Thyroid gland (tissue), 4 donors: Measurements from ENCODE around the gene PDIA4. TPM values are rescaled to one million over a fixed set of nuclear protein-coding genes. Genes with fewer than 3 reads are reported as not detected.
"Not testable (repeated sequence)": the region's sequence is repeated elsewhere in the genome, so short reads cannot be mapped to it uniquely, and the experiment has no call there.

Source experiments
- DNase-seq, 2 donors: peaks; one replicate each; pipeline ENCODE4 v3.0.0-alpha.2; 2019
- H3K27ac ChIP-seq, 3 donors: fragments of 200-600 bp; sonication (generic); 1 replicate in 2 of 3; 2 replicates in 1 of 3; pipeline ENCODE4 v1.5.1; 2016 to 2019; ENCODE audit warnings: mild to moderate bottlenecking in 1 of 3, moderate library complexity in 1 of 3
- H3K27me3 ChIP-seq: fragments of 200-600 bp; sonication (generic); one replicate; pipeline ENCODE4 v1.5.1; 2019
- H3K36me3 ChIP-seq, 2 donors: fragments of 200-600 bp; sonication (generic); one replicate each; pipeline ENCODE4 v1.5.1; 2016 to 2019
- H3K4me1 ChIP-seq, 2 donors: fragments of 200-600 bp; sonication (generic); one replicate each; pipeline ENCODE4 v1.5.1; 2017 to 2019
- H3K4me3 ChIP-seq, 3 donors: fragments of 200-600 bp; sonication (generic); replicated peaks in 1 of 3; 1 replicate in 2 of 3; 2 replicates in 1 of 3; pipeline ENCODE4 v1.5.1; 2016; ENCODE audit warnings: mild to moderate bottlenecking in 1 of 3
- H3K9me3 ChIP-seq: fragments of 200-600 bp; sonication (generic); one replicate; pipeline ENCODE4 v1.5.1; 2017
- CTCF ChIP-seq, 6 experiments: fragments of 200-600 bp in 3 of 6; fragments of 450-650 bp in 3 of 6; sonication (generic) in 3 of 6; IDR thresholded peaks; one replicate each; pipeline ENCODE4 v1.5.1; 2016 to 2019; ENCODE audit warnings: antibody characterized with exemption in 6 of 6, mild to moderate bottlenecking in 2 of 6, inconsistent platforms in 1 of 6, moderate library complexity in 1 of 6
- POLR2A ChIP-seq, 2 donors: fragments of 450-650 bp; IDR thresholded peaks; one replicate each; pipeline ENCODE4 v1.6.1; 2017; ENCODE audit warnings: antibody characterized with exemption in 2 of 2, mild to moderate bottlenecking in 2 of 2, moderate library complexity in 1 of 2
- WGBS, 2 donors: methylation state at CpG; one replicate each; pipeline ENCODE4 v1.1.5; 2017; 5-methylcytosine and 5-hydroxymethylcytosine counted together
- intact Hi-C: fragments of 100-400 bp; cut with DNase I; formaldehyde crosslinking; loops from one replicate; pipeline ENCODE4 v1.15.1; 2023
- total RNA-seq, 4 donors: library from RNA; depleted of rRNA; stranded (reverse); fragments of >200 nt; gene quantifications; one replicate each; pipeline ENCODE4 v1.2.3, GENCODE V29; 2016

PDIA4 gene
- total RNA-seq, 4 donors from 2014 or later = 172 to 749 (median 498) TPM

- Histone ChIP-seq H3K4me3 (no peak overlapping the region), H3K4me1 (peaks cover 0 to 7% of the 10 kb centered on the region in 2 donors), H3K9me3 (no peaks in the 10 kb centered on the region), H3K27me3 (no peaks in the 10 kb centered on the region), H3K36me3 (peaks cover 19 to 20% of the 10 kb centered on the region in 2 donors), H3K27ac (no peak overlapping the region)
- intact Hi-C loops = loop anchor here (5.0 kb wide), 1 partner anchor 66 kb away; no protein-coding TSS in a partner anchor
- TF ChIP-seq CTCF (IDR thresholded peaks at IDR 0.05) (no peak), POLR2A (IDR thresholded peaks at IDR 0.05) (no peak)
- DNase-seq = no peak
- WGBS, 2 donors = 68 to 71% methylated on average over 4 of the region's 4 CpGs
Measured at GRCh38 chr7:149067869-149068268, 39.6 kb upstream of the PDIA4 start.

GRCh38 chr7:149063476-149063875 lies 35.2 kb upstream of the PDIA4 start:
- Histone ChIP-seq H3K27ac (no peak overlapping the region), H3K4me1 (peaks cover 0 to 4% of the 10 kb centered on the region in 2 donors), H3K27me3 (no peaks in the 10 kb centered on the region), H3K36me3 (no peaks in the 10 kb centered on the region), H3K4me3 (no peak overlapping the region), H3K9me3 (no peaks in the 10 kb centered on the region)
- no peak for DNase-seq
- TF ChIP-seq POLR2A (IDR thresholded peaks at IDR 0.05) = no peak
- no peak for TF ChIP-seq CTCF (IDR thresholded peaks at IDR 0.05)
- intact Hi-C loops = no loop called here

GRCh38 chr7:149062217-149062899 lies 34.1 kb upstream of the PDIA4 start:
- H3K4me3 ChIP-seq, H3K27me3 ChIP-seq, DNase-seq, H3K9me3 ChIP-seq, H3K4me1 ChIP-seq, H3K27ac ChIP-seq, H3K36me3 ChIP-seq, intact Hi-C loops: not testable (repeated sequence)
- 85 to 86% methylated on average over 10 of the region's 10 CpGs for whole genome bisulfite sequencing, 2 donors

GRCh38 chr7:149060156-149060555 lies 31.9 kb upstream of the PDIA4 start:
- WGBS, 2 donors = 59 to 73% methylated on average over 1 of the region's 1 CpG

GRCh38 chr7:149053885-149054284 lies 25.6 kb upstream of the PDIA4 start:
- Histone ChIP-seq H3K4me1 (no peaks in the 10 kb centered on the region), H3K36me3 (no peaks in the 10 kb centered on the region), H3K4me3 (no peak overlapping the region), H3K9me3 (no peaks in the 10 kb centered on the region), H3K27me3 (no peaks in the 10 kb centered on the region), H3K27ac (no peak overlapping the region)
- intact Hi-C loops = no loop called here
- TF ChIP-seq POLR2A (IDR thresholded peaks at IDR 0.05) = no peak
- TF ChIP-seq CTCF (IDR thresholded peaks at IDR 0.05) = no peak
- WGBS, 2 donors = 89 to 90% methylated on average over 7 to 8 of the region's 8 CpGs
- DNase-seq = no peak

More at GRCh38 chr7:149060156-149060555, 31.9 kb upstream of the PDIA4 start:
- Histone ChIP-seq H3K4me1 (peaks cover 0 to 4% of the 10 kb centered on the region in 2 donors), H3K36me3 (no peaks in the 10 kb centered on the region), H3K27me3 (no peaks in the 10 kb centered on the region), H3K4me3 (no peak overlapping the region), H3K9me3 (no peaks in the 10 kb centered on the region), H3K27ac (no peak overlapping the region)
- intact Hi-C loops = no loop called here
- no peak for DNase-seq
- TF ChIP-seq POLR2A (IDR thresholded peaks at IDR 0.05) = no peak
- no peak for TF ChIP-seq CTCF (IDR thresholded peaks at IDR 0.05)
